ENCODE data around the gene SLCO3A1.

The SLCO3A1 gene

GRCh38 chr15:91853511-91853947 is at the start of gene SLCO3A1:
TSS of gene SLCO3A1 (plus strand) at chr15:91853708.
- no peak for DNase-seq (ENCODE audit: extremely low read depth in 1 of 2, low read depth in 1 of 2)

- DNase-seq (ENCODE audit: extremely low read depth in 1 of 2, low read depth in 1 of 2) = no peak
Observed at GRCh38 chr15:91807122-91807521, 46.4 kb upstream of the SLCO3A1 start.

- DNase-seq (ENCODE audit: extremely low read depth in 1 of 2, low read depth in 1 of 2) = no peak
Observed at GRCh38 chr15:91813924-91814323, 39.6 kb upstream of the SLCO3A1 start.

GRCh38 chr15:91816942-91817341 is 36.6 kb upstream of the SLCO3A1 start:
- DNase-seq (ENCODE audit: extremely low read depth in 1 of 2, low read depth in 1 of 2) = no peak

- DNase-seq (ENCODE audit: extremely low read depth in 1 of 2, low read depth in 1 of 2) = no peak
Observed at GRCh38 chr15:91821458-91821857, 32.0 kb upstream of the SLCO3A1 start.

GRCh38 chr15:91824256-91824655 is 29.3 kb upstream of the SLCO3A1 start:
- DNase-seq (ENCODE audit: extremely low read depth in 1 of 2, low read depth in 1 of 2) = no peak

GRCh38 chr15:91826443-91826842 is 27.1 kb upstream of the SLCO3A1 start:
- no peak for DNase-seq (ENCODE audit: extremely low read depth in 1 of 2, low read depth in 1 of 2)

- DNase-seq (ENCODE audit: extremely low read depth in 1 of 2, low read depth in 1 of 2) = no peak
Observed at GRCh38 chr15:91833056-91833455, 20.5 kb upstream of the SLCO3A1 start.

GRCh38 chr15:91839867-91840266 is 13.6 kb upstream of the SLCO3A1 start:
- DNase-seq (ENCODE audit: extremely low read depth in 1 of 2, low read depth in 1 of 2) = no peak

GRCh38 chr15:91841861-91842260 is 11.6 kb upstream of the SLCO3A1 start:
- no peak for DNase-seq (ENCODE audit: extremely low read depth in 1 of 2, low read depth in 1 of 2)

- no peak for DNase-seq (ENCODE audit: extremely low read depth in 1 of 2, low read depth in 1 of 2)
Observed at GRCh38 chr15:91844341-91844740, 9.2 kb upstream of the SLCO3A1 start.

GRCh38 chr15:91844928-91845327 is 8.6 kb upstream of the SLCO3A1 start:
- DNase-seq (ENCODE audit: extremely low read depth in 1 of 2, low read depth in 1 of 2) = no peak

GRCh38 chr15:91845720-91846119 is 7.8 kb upstream of the SLCO3A1 start:
- DNase-seq (ENCODE audit: extremely low read depth in 1 of 2, low read depth in 1 of 2) = no peak

- DNase-seq (ENCODE audit: extremely low read depth in 1 of 2, low read depth in 1 of 2) = no peak
Observed at GRCh38 chr15:91849180-91849579, 4.3 kb upstream of the SLCO3A1 start.

- no peak for DNase-seq (ENCODE audit: extremely low read depth in 1 of 2, low read depth in 1 of 2)
Observed at GRCh38 chr15:91849749-91850161, 3.8 kb upstream of the SLCO3A1 start.

- DNase-seq (ENCODE audit: extremely low read depth in 1 of 2, low read depth in 1 of 2) = peak in 1 of 2 donors; percentile 47
Observed at GRCh38 chr15:91852741-91853510, 582 bp upstream of the SLCO3A1 start.

GRCh38 chr15:91853948-91854638 is 585 bp downstream of the SLCO3A1 start:
- no peak for DNase-seq (ENCODE audit: extremely low read depth in 1 of 2, low read depth in 1 of 2)

- DNase-seq (ENCODE audit: extremely low read depth in 1 of 2, low read depth in 1 of 2) = no peak
Observed at GRCh38 chr15:91854639-91854990, 1.1 kb downstream of the SLCO3A1 start.

GRCh38 chr15:91855241-91855640 is 1.7 kb downstream of the SLCO3A1 start:
- no peak for DNase-seq (ENCODE audit: extremely low read depth in 1 of 2, low read depth in 1 of 2)

GRCh38 chr15:91855684-91856489 is 2.4 kb downstream of the SLCO3A1 start:
- no peak for DNase-seq (ENCODE audit: extremely low read depth in 1 of 2, low read depth in 1 of 2)

- DNase-seq (ENCODE audit: extremely low read depth in 1 of 2, low read depth in 1 of 2) = no peak
Observed at GRCh38 chr15:91857224-91857585, 3.7 kb downstream of the SLCO3A1 start.

GRCh38 chr15:91857772-91858171 is 4.3 kb downstream of the SLCO3A1 start:
- no peak for DNase-seq (ENCODE audit: extremely low read depth in 1 of 2, low read depth in 1 of 2)
